Stimulated activated CD4-positive, alpha-beta T cell treated with anti-CD3 and anti-CD28 coated beads, Interleukin-15, amount 100 ng/mL, for 1 hour (primary cell): ENCODE results near the gene FNDC8.
"Not testable (repeated sequence)": the region's sequence is repeated elsewhere in the genome, so short reads cannot be mapped to it uniquely, and the experiment has no call there.

ENCODE experiments used
- DNase-seq, 2 donors: peaks; one replicate each; pipeline ENCODE4 v3.0.0-alpha.2; 2020; ENCODE audit warnings: low read depth in 1 of 2, low spot score in 1 of 2

Gene FNDC8

DNA sequence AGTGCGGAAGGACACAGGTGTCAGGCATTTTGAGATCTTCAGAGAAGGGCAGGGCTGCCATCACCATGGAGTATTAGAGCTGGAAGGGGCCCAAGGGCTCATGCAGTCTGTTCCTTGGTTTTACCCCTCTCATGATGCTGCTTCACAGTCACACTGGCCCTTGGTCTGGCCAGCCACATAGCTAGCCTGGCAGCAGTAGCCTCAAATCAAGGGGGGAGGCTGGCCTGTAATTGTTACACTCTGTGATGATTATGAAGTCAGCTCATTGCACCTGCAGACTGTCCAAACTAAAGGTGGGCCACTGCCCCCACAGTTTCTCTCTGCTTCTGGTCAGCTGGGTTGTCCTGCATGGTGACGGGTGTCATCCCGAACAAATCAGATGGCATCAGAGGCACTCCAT is at the start of gene FNDC8:
FNDC8 (plus strand) TSS at position 301 of the 400 bp plus-strand sequence; CDS start at position 380, 79 bp downstream.
- no peak for DNase-seq

DNA sequence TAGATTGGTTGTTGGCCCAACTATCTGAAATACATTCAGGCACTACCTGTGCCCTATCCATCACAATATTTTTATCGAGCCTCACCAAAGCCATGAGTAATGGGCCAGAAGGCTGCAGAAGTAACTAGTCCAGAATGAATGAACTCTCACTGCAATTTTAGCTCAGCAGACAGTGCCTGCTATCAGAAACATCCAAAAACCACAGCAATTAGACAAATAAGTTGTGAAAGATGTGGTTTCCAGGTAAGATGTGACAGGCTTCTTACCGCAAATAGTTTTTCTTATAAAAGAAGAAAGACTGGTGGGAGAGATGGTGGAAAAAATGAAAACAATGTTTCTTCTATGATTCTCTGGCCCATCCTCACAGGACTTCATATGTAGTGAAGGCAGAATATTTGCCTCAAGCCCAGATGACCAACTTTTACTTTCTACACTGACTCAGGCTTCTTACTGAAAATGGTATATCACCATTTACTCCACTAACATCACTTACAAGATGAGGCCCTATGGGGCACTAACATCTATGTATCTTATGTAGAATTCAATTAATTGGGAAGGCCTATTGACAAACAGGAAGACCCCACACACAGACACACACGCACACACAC is 48.1 kb upstream of the FNDC8 start:
- DNase-seq: no peak

DNA sequence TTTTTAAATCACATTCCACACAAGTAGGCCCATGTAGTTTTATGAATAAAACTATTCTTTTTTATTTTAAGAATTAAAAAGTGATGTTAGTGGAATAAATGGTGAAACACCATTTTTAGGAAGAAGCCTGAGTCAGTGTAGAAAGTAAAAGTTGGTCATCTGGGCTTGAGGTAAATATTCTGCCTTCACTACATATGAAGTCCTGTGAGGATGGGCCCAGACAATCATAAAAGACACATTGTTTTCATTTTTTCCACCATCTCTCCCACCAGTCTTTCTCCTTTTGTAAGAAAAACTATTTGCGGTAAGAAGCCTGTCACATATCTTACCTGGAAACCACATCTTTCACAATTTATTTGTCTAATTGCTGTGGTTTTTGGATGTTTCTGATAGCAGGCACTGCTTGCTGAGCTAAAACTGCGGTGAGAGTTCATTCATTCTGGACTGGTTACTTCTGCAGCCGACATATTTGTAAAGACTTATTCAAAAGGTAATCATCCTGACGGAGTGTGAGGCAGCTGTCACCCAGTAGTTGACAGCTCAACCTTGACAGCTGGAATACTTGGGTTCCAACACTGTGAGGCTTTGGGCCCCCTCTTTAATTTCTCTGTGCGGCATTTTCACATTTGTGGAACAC is 47.3 kb upstream of the FNDC8 start:
- no peak for DNase-seq

- DNase-seq: no peak
Measured at GRCh38 chr17:35074711-35075707, 46.4 kb upstream of the FNDC8 start.

- no peak for DNase-seq
Measured at GRCh38 chr17:35076874-35077273, 44.5 kb upstream of the FNDC8 start.

- no peak for DNase-seq
Measured at GRCh38 chr17:35079547-35080423, 41.6 kb upstream of the FNDC8 start.

DNA sequence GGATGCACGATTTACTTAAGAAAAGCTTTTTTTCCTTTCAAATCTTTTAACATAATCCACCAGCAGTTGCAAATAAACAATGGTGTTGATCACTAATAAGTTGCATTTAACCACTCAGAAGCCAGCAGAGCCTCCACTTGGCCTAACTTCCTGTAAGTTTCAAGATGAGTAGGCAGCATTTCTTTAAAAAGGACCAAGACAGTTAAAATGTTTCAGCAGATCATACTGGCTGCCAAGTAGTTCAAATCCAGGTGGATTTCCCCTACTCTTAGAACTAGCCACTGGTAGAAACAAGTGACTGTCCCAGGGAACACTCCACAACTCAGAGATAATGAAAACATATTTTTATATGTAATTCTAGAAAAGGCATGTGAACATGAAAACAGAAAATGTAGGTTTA is 40.9 kb upstream of the FNDC8 start:
- DNase-seq: no peak

DNA sequence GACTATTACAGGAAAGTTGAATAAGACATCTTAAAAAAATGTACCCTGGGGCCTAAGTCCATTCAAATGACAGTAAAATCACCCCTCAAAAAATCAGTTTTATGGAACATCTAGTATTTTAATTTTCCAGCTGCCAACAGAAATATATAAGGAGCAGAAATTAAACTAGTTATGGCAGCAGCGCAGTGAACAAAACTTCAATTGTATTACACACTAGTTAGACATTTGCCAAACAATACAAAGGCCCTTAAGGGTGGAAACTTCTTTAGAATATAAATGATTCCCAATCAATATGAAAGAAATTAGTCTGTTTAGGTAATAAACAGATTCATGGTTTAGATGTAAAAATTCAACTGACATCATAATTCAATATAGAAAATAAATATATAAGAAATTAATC is 39.8 kb upstream of the FNDC8 start:
- DNase-seq: no peak

GRCh38 chr17:35082073-35082657 is 39.2 kb upstream of the FNDC8 start:
- DNase-seq: no peak

GRCh38 chr17:35083071-35083470 is 38.3 kb upstream of the FNDC8 start:
- no peak for DNase-seq

DNA sequence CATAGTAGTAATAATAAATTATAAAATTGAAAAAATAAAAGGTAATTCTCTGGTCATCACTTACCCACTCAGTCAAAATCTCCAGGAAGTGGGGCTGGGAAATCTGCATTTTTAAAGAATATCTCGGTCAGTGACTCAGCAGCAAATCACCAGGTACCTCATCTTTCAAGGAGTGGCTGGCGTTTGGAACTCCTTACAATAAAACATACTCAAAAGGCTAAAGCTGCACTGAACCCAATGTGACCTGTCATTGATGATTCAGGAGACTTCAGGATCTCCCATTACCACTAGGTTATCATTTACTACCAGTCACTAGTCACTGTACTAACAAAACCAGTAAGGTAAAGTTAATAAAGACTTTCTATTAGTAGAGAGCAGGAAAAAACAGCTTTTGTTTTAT is 36.4 kb upstream of the FNDC8 start:
- no peak for DNase-seq

- no peak for DNase-seq
Measured at GRCh38 chr17:35086164-35086563, 35.3 kb upstream of the FNDC8 start.

DNA sequence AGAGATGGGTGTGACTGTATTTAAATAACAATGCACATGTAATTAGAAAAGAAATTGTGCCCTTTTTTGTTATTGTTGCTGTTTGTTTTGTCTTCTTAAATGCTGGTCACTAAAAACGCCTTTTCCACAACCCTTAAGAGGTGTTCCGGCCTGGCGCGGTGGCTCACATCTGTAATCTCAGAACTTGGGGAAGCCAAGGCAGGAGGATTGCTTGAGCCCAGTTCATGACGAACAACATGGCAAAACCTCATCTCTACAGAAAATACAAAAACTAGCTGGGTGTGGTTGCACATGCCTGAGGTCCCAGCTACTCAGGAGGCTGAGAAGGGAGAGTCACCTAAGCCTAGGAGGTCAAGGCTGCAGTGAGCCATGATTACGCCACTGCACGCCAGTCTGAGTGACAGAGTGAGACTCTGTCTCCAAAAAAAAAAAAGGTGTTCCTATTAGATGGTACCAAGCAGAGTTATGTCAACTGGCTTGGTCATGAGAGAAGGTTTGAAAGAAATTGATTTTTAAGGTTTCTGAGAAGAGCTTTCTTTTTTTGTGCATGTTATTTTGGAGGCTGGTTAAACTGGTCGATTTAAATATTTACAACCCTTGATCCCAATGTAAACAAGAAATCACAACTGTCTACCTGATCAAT is 34.4 kb upstream of the FNDC8 start:
- DNase-seq: no peak

GRCh38 chr17:35087731-35088355 is 33.6 kb upstream of the FNDC8 start:
- DNase-seq: no peak

- no peak for DNase-seq
Measured at GRCh38 chr17:35088356-35088880, 33.0 kb upstream of the FNDC8 start.

GRCh38 chr17:35088881-35089585 is 32.4 kb upstream of the FNDC8 start:
- DNase-seq: peak; percentile 85 to 91

DNA sequence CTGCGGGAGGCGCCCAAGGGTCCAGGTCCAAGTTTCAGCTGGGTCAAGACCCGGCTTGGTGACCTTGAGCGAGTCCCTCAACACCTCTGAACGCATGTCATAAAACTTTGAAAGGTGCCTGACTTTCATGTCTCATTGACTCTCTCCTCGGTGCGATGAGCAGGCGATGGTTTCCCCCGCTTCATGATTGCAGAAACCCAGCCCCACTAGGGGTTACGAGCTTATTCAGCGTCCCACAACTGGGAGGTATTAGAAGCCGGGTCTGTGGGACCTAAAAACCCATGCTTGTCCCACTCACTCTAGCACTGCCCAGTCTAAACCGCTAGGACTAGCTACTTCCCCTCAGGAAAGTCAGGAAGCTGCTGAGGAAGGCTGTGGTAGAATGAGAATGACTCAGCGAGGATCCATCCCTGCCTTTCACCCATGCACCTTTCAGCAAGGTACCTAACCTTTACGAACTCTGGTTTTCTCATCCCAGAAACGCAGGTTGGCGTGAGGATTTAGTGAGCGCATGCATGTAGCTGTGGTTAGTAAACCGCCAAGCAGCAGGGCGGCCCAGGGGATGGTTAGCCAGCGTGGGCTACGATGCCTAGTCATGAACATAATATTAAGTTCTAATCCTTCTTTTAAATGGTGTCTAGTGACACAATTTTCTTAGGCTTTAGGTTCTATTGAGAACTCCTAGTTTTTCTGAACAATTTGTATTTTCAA is 31.7 kb upstream of the FNDC8 start:
- peak; percentile 6 to 16 for DNase-seq

DNA sequence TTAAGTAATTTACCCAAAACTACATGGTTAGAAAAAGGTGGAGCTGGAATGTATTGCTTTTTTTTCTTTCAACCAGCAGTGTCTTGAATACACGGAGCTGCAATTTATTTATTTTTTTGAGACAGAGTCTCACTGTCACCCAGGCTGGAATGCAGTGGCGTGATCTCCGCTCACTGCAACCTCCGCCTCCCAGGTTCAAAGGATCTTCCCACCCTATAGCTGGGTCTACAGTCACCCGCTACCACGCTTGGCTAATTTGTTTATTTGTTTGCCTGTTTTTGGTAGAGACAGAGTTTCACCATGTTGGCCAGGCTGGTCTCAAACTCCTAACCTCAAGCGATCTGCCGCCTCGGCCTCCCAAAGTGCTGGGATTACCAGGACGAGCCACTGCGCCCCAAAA is 30.7 kb upstream of the FNDC8 start:
- DNase-seq: not testable (repeated sequence)
